HG03108 (cell line): ENCODE data around the gene SEZ6.

Experiments
- ATAC-seq: cut with Tn5 transposase; IDR thresholded peaks from one replicate; pipeline ENCODE4 v1.9.1; 2021; ENCODE audit warnings: moderate library complexity; ENCODE audit not compliant: unreplicated experiment

The SEZ6 gene

GRCh38 chr17:29038085-29038795, 32.4 kb upstream of the SEZ6 start:
- ATAC-seq: no peak

DNA sequence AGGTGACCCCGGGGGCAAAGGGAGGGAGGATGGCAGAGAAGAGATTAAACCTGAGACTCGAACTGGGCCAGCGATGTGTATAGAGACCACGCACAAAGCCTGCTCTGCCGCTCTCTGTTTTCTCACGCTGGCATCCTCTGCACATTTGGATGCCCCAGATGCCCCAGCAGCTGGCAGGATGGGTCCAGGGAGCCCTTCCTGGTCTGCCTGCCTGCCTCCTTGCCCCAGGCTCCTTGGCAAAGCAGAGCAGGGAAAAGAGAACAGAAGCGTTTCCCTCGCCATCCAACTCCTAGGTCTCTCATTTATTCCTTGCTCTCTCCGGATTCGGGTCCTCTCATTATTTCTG, 31.9 kb upstream of the SEZ6 start:
- ATAC-seq: no peak

GRCh38 chr17:29036584-29036983, 30.8 kb upstream of the SEZ6 start:
- ATAC-seq: no peak

- ATAC-seq: no peak
Observed at GRCh38 chr17:29034510-29034909, 28.7 kb upstream of the SEZ6 start.

DNA sequence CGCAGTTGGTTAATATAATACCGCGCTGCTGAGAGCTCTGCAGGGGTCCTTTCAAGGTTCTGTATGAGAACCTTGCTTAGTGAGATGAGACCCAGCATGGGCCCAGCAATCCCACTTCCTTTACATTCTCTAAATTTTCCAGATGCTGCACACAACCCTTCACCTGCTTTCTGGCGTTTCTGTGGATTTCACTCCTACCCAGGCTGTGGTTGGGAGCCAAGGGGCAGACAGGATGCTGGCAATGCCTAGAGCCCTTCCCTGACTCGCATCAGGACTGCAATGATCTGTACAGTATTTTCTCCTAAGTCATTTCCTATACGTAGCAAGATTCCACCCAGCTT, 27.0 kb upstream of the SEZ6 start:
- ATAC-seq: no peak

DNA sequence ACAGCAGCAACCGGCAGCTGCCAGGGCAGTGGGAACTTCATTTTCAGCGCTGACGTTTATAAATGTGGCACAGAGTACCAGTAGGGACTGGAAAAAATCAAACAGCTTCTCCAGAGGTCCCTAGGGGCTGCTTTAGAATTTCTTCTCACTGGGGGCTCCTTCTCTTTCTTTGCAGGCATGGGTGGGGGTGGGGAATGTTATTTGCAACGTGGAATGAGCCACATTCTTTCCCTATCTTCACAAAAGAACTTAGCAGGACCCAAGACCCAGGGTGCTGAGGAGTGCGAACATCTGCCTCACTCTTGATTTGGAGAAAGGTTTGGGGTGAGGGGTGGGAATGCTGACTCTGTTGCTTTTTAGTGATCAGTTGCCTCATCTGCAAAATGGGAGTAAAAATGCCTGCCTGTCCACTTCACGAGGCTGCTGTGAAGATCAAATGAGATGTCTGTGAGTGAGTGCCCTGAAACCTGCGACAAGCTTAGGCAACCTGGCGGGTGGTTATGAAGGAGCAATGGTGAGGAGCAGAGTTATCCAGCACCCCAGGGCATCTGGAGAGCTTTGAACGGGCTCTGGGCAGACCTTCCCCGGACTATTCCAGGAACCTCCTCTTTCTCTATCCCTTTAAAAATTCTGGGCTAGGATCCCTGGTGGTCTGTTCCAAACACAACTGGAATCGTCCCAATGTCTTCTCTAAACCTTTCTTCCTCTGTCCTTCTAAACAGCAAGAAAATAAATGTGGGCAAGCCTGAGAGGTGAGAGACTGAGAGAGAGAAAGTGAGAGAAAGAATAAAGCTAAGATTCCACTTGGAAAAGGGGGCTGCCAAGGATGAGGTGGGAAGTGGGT, 26.4 kb upstream of the SEZ6 start:
- ATAC-seq: no peak

- no peak for ATAC-seq
Observed at GRCh38 chr17:29031488-29031887, 25.7 kb upstream of the SEZ6 start.

DNA sequence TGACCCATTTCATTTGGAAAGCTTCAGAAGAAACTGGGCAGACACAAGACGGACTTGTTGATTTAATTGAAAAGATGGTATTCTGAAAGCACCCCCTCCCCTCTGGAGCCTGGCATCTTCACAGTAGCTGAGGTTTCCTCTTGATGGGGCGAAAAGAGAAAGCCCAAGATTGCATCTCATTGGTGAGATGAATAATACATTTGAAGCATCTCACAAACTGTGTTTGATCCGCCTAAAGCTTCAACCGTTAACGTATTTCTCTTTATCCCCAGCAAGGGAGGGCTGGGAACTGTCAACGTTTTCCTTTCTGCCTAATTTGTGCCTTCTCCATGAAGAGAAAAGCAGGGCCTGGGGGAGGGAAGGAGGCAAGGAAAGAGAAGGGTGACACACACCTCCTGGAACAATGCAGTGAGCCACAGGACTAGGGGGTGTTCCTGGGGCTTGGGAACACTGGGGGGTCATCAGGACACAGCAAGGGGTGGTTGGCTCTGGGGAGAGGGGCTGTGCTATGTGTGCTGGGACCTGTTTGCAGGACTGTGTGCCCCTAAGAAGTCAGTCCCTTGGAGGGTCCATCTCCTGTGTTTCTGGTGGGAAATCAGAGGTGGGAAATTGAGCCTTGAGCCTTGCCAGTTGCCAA, 18.6 kb upstream of the SEZ6 start:
- no peak for ATAC-seq

DNA sequence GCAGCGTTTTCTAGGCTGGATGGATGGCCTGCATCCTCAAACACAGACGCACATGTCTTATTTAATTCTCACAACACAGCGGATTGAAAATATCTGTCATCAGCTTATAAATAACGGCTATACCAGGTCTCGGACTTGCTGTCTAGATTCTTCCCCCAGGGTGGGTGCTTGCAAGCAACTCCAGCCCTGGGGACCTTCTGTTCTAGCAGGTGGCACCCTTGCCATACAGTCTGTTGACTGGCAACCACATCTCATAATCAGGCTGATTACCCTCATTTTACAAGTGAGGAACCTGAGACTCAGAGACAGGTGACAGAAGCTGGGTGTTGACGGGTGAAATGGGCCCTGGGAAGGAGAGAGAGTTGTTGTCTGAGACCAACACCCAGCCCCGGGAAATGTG, 16.2 kb upstream of the SEZ6 start:
- no peak for ATAC-seq

GRCh38 chr17:29021226-29021625, 15.4 kb upstream of the SEZ6 start:
- no peak for ATAC-seq

GRCh38 chr17:29020576-29020975, 14.7 kb upstream of the SEZ6 start:
- no peak for ATAC-seq

GRCh38 chr17:29019475-29020181, 13.8 kb upstream of the SEZ6 start:
- no peak for ATAC-seq

DNA sequence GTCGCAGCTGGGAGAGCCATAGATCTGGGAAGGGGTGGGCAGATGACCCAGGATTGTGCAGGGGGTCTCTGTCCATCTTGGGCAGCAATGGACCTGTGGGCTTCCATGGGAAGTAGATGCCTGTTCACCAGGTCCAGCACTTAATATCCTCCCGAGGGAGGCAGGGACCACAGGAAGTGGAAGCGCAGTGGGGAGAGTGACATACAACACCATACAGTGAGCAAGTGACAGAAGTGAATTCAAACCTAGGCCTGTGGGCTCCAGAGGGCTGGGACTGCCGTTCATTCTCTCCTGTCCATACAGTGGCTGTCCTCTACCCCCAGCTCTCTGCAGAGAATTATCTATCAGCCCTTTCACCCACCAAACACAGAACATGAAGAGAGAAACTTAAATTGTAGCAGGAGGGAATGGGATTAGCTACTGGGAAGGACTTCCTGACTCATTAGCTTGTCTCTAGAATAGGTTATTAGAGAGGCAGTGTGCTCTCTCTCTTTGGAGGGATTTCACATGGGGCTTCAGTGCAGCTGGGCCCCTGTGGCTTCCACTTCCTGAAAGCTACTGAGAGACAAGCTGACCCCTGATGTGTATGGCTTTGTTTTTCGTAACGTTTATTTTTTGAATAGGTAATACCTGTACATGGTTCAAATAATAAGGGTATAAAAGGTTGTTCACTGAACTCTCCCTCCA, 13.1 kb upstream of the SEZ6 start:
- no peak for ATAC-seq

DNA sequence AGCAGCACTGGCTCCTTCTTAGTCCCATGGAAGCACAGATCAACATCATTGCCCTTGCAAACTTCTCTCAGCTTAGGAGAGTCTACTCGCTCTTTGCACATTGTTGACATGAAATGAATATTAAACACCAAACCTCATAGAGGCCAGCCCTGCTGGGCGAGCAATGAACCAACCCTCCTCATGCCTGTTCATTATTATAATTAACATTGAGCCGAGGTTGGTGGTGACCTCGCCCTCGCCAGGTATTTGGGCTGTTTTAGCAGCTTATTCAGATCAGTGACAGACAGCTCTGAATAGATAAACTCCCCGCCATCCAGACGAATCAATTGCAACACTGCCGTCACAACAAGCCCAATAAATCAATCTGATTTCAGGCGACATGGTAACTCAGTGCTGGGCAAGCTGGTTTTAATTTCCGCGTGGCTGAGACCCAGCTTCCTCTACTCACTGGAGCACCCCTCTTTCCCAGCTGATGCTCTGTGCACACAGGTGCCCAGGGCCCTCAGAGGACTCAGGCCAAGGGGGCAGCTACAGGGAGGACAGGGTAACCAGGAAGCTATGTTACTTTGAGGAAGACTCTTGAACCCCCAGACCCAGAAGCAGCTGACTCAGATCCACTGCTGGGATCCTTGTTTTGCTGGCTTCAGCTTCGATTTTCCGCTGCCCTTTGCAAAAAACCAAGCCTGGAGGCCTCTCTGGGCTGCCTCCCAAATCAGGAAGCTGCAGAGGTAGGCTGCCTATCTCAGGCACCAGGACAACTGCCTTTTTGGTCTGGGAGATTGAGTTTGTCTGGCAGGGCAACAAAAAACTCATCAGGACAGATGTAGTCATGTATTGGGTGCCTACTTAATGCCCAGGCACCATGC, 10.7 kb upstream of the SEZ6 start:
- no peak for ATAC-seq

GRCh38 chr17:29014716-29015115, 8.9 kb upstream of the SEZ6 start:
- no peak for ATAC-seq

GRCh38 chr17:29012535-29012934, 6.7 kb upstream of the SEZ6 start:
- no peak for ATAC-seq

DNA sequence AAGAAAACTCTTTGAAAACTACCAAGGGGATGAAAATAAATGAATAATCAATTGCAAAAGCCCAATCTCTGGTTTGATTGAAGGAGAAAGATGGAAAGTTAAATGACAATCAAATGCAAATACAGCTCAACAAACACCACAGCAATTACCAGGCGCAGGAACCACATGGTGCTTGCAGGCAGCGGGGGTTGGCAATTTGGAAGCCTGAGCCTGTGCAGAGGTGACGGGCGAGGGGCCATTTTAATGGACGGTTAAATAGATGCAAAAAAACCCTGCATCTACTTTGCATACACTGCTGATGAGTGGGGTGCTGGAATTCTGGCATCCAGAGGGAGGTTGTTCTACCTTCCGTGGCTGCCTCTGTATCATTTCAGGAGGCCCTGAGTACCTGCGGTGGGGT, 4.8 kb upstream of the SEZ6 start:
- no peak for ATAC-seq

DNA sequence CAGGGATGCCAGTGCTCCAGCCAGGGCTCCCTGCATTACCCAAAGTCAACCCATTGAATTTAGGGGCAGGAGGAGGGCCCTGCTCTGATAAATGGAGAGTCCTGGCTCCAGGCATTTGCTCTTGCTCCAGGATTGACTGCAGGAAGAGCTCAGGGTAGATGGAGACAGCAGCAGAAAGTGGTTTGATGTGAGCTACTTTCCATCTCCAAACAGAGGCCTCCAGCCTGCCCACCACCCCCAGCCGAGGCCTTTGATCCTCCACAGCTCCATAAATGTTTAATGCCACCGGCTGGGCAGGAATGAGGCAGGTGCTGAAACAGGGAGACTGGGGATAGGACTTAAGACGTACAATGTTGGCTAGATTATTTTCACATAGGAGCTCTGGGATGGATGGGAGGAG, 4.3 kb upstream of the SEZ6 start:
- no peak for ATAC-seq

DNA sequence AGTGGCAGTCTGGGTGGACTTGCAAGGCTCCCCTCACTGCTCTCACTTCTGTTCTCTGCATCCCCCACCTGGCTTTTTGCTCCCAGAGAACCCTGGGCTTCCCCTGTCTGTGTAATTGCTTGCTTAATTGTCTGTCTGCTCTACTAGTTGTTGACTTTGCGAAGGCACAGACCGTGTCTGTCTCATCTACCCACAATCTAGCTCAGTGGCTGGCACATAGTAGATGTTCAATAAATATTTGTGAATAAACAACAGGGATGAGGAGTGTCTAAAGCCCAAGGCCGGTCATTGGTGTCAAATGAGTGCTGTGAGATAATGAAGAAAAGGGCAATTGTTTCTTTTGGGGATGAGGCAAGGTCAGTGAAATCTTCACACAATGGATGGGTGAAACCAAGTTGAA, 2.8 kb upstream of the SEZ6 start:
- ATAC-seq: no peak

- ATAC-seq: no peak
Observed at GRCh38 chr17:29007860-29008455, 2.1 kb upstream of the SEZ6 start.
